Heart left ventricle (tissue), 16 donors: Measurements from ENCODE around the gene VEGFB. TPM values are rescaled to one million over a fixed set of nuclear protein-coding genes. Genes with fewer than 3 reads are reported as not detected.
A peak's percentile ranks its signal among the peaks of the same experiment; 100 is the strongest.

Experiments
- ATAC-seq, 4 donors: fragments of 200-7000 bp; cut with Tn5 transposase; one replicate each; pipeline ENCODE4 v1.9.1; 2020 to 2022; ENCODE audit warnings: moderate library complexity in 4 of 4, mild to moderate bottlenecking in 3 of 4, moderate number of reproducible peaks in 1 of 4
- DNase-seq, 5 donors: peaks; one replicate each; pipeline ENCODE4 v3.0.0-alpha.2; 2020
- H3K27ac ChIP-seq, 12 donors: fragments of 200-600 bp; sonication (generic) in 4 of 12; one replicate each; pipeline versions ENCODE4 v1.5.0 to v1.8.0; 2016 to 2022; ENCODE audit warnings: mild to moderate bottlenecking in 2 of 12
- H3K27me3 ChIP-seq, 9 donors: fragments of 200-600 bp; sonication (generic) in 2 of 9; one replicate each; pipeline versions ENCODE4 v1.5.1 to v1.8.0; 2016 to 2022; ENCODE audit warnings: mild to moderate bottlenecking in 3 of 9
- H3K36me3 ChIP-seq, 9 donors: fragments of 200-600 bp; sonication (generic) in 2 of 9; one replicate each; pipeline versions ENCODE4 v1.5.0 to v1.8.0; 2018 to 2022; ENCODE audit warnings: mild to moderate bottlenecking in 2 of 9
- H3K4me1 ChIP-seq, 12 donors: fragments of 200-600 bp; sonication (generic) in 4 of 12; one replicate each; pipeline versions ENCODE4 v1.5.0 to v1.8.0; 2016 to 2022; ENCODE audit warnings: mild to moderate bottlenecking in 3 of 12
- H3K4me3 ChIP-seq, 12 donors: fragments of 200-600 bp; sonication (generic) in 4 of 12; one replicate each; pipeline versions ENCODE4 v1.5.0 to v1.8.0; 2017 to 2022; ENCODE audit warnings: mild to moderate bottlenecking in 9 of 12, moderate library complexity in 4 of 12
- H3K9me3 ChIP-seq, 12 donors: fragments of 200-600 bp; sonication (generic) in 4 of 12; one replicate each; pipeline versions ENCODE4 v1.5.0 to v1.8.0; 2016 to 2022; ENCODE audit warnings: mild to moderate bottlenecking in 1 of 12
- POLR2A ChIP-seq, 2 donors: fragments of 450-650 bp; IDR thresholded peaks; one replicate each; pipeline ENCODE4 v1.6.1; 2017; ENCODE audit warnings: antibody characterized with exemption in 2 of 2, mild to moderate bottlenecking in 2 of 2, moderate library complexity in 2 of 2
- WGBS, 4 donors: extraction: QIAGEN DNeasy Blood & Tissue Kit in 2 of 4; methylation state at CpG; one replicate each; pipeline versions ENCODE4 v1.1.5 to v1.1.7; 2013 to 2018; 5-methylcytosine and 5-hydroxymethylcytosine counted together
- intact Hi-C, 10 donors: fragments of 100-400 bp; cut with DNase I; formaldehyde crosslinking; loops; one replicate each; pipeline versions ENCODE4 v1.11.1 to v1.14.2; 2022
- polyA plus RNA-seq, 2 donors: library from polyadenylated mRNA; stranded (reverse); fragments of 200-250 nt; gene quantifications; one replicate each; pipeline ENCODE4 v1.2.3, GENCODE V29; 2013
- total RNA-seq, 9 donors: library from RNA; depleted of rRNA in 2 of 9; stranded (reverse); fragments of >200 nt in 2 of 9; fragmentation: NEBNext Ultra II Directional in 3 of 9; extraction: Animal tissue kit (Norgen Biotek cat#: 25700) in 3 of 9; gene quantifications; one replicate each; pipeline versions ENCODE4 v1.1.0 to v1.2.4, GENCODE V29; 2016 to 2023
- TF ChIP-seq, protein P1 (sequence below), 12 donors: fragments of 200-600 bp; sonication (generic) in 4 of 12; IDR thresholded peaks; one replicate each; pipeline versions ENCODE4 v1.5.0 to v1.8.0; 2018 to 2022; ENCODE audit warnings: antibody characterized with exemption in 12 of 12, mild to moderate bottlenecking in 5 of 12
- donor health status: ischemic (EF 13 %, LVEDD 7.1; RV severe dilation, severe dysfunction).
- donor health status: healthy with polysubstance abuse.
- donor health status: DM: no; HTN: yes; CAD: no.
- donor health status: DM: no; HTN: no; CAD: no.
- donor health status: ischemic (EF 25% LVEDD 6.9; RV normal size, moderate dysfunction).
- donor health status: ischemic (EF 25% LVEDD 5.7; RV mildly dilated, moderate dysfunction).
- donor health status: healthy.
- donor health status: DM: yes; HTN: yes; CAD: no.
- donor health status: ischemic (EF 35%, LVEDD 5.7; RV mildly dilated, moderate dysfunction).
- donor health status: nonischemic (EF 11% LVEDD 7.7; RV severe dilation, severe dysfunction).
- donor health status: DM: yes; HTN: yes; CAD: no.
- donor health status: PGD.
- donor health status: ischemic (EF 29% LVEDD 5.4; RV normal size, mild dysfunction).
- donor health status: nonischemic (EF 23%, LVEDD 6.1; RV moderate dilation, normal function).

The VEGFB gene
- total and polyA plus RNA-seq, 11 donors, result 127 to 332 (median 241) TPM

GRCh38 chr11:64253043-64253442 is 18.7 kb downstream of the VEGFB start:
- intact Hi-C loops, result loop anchor here in 2 of 10 donors (5.0 to 10.0 kb wide), 2 partner anchors 49 to 52 kb away; partner anchors contain the start of genes CATSPERZ (in 2 of the 2) and ESRRA (in 1 of the 2)
- no peak for TF ChIP-seq POLR2A (IDR thresholded peaks at IDR 0.05)
- TF ChIP-seq, protein P1, sequence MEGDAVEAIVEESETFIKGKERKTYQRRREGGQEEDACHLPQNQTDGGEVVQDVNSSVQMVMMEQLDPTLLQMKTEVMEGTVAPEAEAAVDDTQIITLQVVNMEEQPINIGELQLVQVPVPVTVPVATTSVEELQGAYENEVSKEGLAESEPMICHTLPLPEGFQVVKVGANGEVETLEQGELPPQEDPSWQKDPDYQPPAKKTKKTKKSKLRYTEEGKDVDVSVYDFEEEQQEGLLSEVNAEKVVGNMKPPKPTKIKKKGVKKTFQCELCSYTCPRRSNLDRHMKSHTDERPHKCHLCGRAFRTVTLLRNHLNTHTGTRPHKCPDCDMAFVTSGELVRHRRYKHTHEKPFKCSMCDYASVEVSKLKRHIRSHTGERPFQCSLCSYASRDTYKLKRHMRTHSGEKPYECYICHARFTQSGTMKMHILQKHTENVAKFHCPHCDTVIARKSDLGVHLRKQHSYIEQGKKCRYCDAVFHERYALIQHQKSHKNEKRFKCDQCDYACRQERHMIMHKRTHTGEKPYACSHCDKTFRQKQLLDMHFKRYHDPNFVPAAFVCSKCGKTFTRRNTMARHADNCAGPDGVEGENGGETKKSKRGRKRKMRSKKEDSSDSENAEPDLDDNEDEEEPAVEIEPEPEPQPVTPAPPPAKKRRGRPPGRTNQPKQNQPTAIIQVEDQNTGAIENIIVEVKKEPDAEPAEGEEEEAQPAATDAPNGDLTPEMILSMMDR (IDR thresholded peaks at IDR 0.05), result no peak
- Histone ChIP-seq H3K27me3 (no peaks in the 10 kb centered on the region), H3K36me3 (peaks cover 0 to 38% (median 28%) of the 10 kb centered on the region in 9 donors), H3K9me3 (no peaks in the 10 kb centered on the region), H3K4me1 (peaks cover 5 to 42% (median 25%) of the 10 kb centered on the region in 12 donors), H3K27ac (peak overlapping the region in 3 of 12 donors; percentile 19 to 83 (median 79)), H3K4me3 (peak overlapping the region in 7 of 12 donors; percentile 62 to 100 (median 94))
- DNase-seq (no peak), ATAC-seq (no peak)
- 80 to 93% (median 81%) methylated on average over 5 to 8 of the region's 8 CpGs for WGBS, 4 donors

GRCh38 chr11:64253481-64253880 is 19.1 kb downstream of the VEGFB start:
- H3K4me3 ChIP-seq, result no peak overlapping the region
- peaks cover 0 to 42% (median 32%) of the 10 kb centered on the region in 9 donors for H3K36me3 ChIP-seq
- H3K4me1 ChIP-seq, result peaks cover 5 to 41% (median 25%) of the 10 kb centered on the region in 12 donors
- no peak for DNase-seq
- H3K27me3 ChIP-seq, result no peaks in the 10 kb centered on the region
- 49 to 57% (median 55%) methylated on average over 4 to 5 of the region's 5 CpGs for WGBS, 4 donors
- ATAC-seq, result peak in 1 of 4 donors; percentile 26
- TF ChIP-seq, protein P1 (IDR thresholded peaks at IDR 0.05), result no peak
- TF ChIP-seq POLR2A (IDR thresholded peaks at IDR 0.05), result no peak
- H3K9me3 ChIP-seq, result no peaks in the 10 kb centered on the region
- H3K27ac ChIP-seq, result peak overlapping the region in 2 of 12 donors; percentile 9 to 19
- intact Hi-C loops, result loop anchor here in 2 of 10 donors (5.0 to 10.0 kb wide), 2 partner anchors 49 to 51 kb away; partner anchors contain the start of genes CATSPERZ (in 2 of the 2) and ESRRA (in 1 of the 2)

- 87 to 100% (median 93%) methylated on average over 4 to 7 of the region's 7 CpGs for WGBS, 4 donors
- DNase-seq (no peak), ATAC-seq (no peak)
- H3K4me3 ChIP-seq, result no peak overlapping the region
- no peaks in the 10 kb centered on the region for H3K27me3 ChIP-seq
- no peaks in the 10 kb centered on the region for H3K9me3 ChIP-seq
- intact Hi-C loops, result loop anchor here in 2 of 10 donors (5.0 to 10.0 kb wide), 2 partner anchors 48 to 50 kb away; partner anchors contain the start of genes CATSPERZ (in 2 of the 2) and ESRRA (in 1 of the 2)
- H3K27ac ChIP-seq, result no peak overlapping the region
- TF ChIP-seq POLR2A (IDR thresholded peaks at IDR 0.05), result no peak
- TF ChIP-seq, protein P1 (IDR thresholded peaks at IDR 0.05), result no peak
- H3K4me1 ChIP-seq, result peaks cover 5 to 41% (median 25%) of the 10 kb centered on the region in 12 donors
- peaks cover 0 to 51% (median 41%) of the 10 kb centered on the region in 9 donors for H3K36me3 ChIP-seq
These were observed 19.9 kb downstream of the VEGFB start for GRCh38 chr11:64254326-64254725.
